Activated CD4-positive, CD25-positive, alpha-beta regulatory T cell treated with anti-CD3 and anti-CD28 coated beads, Interleukin-2, amount 50 U/mL, for 16 hours (primary cell): Measurements from ENCODE around the gene HTRA1.

Experiments used
- DNase-seq: peaks from one replicate; pipeline ENCODE4 v3.0.0-alpha.2; 2020; ENCODE audit warnings: low read depth, low spot score

The HTRA1 gene

GRCh38 chr10:122454603-122455080, 6.7 kb upstream of the HTRA1 start, which contains the start of gene ARMS2:
Gene ARMS2 (plus strand): TSS chr10:122454653. CDS start chr10:122454728, 75 bp downstream.
- no peak for DNase-seq

DNA sequence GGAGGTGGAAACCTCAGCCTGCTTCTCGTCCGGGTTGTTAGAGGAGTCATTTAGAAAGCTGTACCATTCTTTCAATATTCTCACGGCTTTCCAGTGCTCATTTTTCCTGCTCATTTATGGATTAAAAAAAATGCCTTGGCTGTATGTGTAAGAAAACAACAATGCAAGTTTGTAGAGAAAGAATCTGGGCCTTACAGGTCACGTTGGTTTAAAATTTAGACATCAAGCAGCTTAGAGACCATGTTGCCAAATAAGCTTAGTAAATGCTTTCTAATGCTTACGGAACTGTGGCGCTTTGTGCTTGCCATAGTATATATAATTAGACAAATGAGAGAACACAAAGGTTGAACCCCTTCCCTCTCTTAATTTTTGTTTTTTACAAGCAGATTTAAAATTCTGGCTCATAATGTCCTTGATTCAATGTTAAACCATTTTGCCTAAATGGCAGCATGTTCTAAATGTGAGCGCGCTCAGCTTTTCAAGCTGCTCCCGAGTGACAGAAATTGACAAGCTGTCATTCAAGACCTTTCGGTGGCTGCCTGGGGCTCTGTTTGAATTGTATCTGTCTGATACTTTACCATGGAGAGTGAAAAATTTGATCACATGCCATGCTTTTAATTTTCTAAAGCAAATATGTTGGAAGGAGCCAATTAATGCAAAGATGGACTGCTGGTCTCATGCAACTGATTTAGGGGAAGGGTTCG, 5.8 kb upstream of the HTRA1 start:
- no peak for DNase-seq

- no peak for DNase-seq
Observed at GRCh38 chr10:122457934-122458333, 3.4 kb upstream of the HTRA1 start.

DNA sequence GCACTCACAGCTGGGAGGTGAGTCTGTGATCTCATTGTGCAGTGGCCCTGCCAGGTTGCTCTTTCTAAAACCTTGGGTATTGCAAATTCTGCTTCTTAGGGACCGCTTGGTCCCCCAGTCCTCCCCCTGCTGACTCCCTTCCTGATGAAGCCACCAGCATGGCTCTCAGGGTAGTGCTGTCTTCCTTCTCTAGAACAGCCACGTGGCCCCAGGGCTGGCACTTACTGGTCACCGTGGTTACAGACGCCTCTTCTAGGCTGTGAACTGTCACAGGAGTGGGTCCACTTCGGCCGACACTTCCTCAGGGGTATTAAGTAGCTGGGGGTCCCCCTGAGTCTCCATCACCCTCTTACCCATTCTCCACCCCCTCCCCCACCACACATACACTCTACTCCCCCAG, 2.7 kb upstream of the HTRA1 start:
- no peak for DNase-seq

GRCh38 chr10:122459561-122460273, 1.6 kb upstream of the HTRA1 start:
- DNase-seq, result no peak

DNA sequence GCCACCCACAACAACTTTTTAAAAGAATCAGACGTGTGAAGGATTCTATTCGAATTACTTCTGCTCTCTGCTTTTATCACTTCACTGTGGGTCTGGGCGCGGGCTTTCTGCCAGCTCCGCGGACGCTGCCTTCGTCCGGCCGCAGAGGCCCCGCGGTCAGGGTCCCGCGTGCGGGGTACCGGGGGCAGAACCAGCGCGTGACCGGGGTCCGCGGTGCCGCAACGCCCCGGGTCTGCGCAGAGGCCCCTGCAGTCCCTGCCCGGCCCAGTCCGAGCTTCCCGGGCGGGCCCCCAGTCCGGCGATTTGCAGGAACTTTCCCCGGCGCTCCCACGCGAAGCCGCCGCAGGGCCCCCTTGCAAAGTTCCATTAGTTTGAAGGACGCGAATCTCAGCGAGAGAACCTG, 461 bp upstream of the HTRA1 start:
- DNase-seq, result no peak

GRCh38 chr10:122461729-122462532, 578 bp downstream of the HTRA1 start:
- DNase-seq, result no peak

DNA sequence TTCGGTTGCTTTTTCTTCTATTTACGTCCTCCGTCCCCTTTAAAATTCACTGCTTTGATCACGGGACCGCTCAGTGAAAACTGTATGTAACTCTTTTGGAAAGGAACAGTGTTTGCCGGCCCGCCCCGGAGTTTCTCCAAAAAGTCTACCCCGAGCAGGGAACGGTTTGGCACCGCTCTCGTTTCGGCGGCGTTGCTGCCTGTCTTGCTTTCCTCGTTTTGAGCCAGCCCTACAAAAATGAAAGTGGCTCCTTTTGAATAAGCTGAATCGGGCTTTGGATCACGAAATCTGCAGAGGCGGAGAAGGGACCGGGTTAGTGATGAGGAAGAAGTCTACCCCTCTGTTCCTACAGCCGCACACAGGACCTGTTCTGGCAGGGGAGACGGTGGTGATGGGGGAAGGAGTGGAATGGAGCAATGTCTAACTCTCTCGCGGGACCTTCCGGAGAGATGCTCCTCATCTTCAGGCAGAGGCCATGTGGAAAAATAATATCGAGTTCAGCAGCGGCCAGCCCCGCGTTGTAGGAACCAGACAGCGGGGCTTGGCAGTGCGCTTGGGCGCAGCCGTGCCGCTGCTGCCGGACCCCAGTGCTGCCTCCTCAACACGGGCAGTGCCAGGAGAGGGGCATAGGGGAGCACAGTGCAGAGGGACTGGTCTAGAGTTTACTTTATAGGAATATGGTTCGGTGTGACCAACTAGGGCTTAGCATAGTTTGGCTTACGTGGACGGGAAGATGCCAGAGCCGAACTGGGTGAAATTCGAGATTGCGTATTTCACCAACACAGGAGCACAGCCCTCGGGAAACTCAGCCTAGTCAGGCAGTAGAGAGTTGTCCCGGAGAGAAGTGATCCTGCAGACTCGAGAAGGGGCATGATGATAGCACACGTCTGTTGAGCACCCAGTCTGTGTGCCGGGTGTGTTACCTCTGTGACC, 1.4 kb downstream of the HTRA1 start:
- no peak for DNase-seq

- DNase-seq, result no peak
Observed at GRCh38 chr10:122463466-122464249, 2.3 kb downstream of the HTRA1 start.

DNA sequence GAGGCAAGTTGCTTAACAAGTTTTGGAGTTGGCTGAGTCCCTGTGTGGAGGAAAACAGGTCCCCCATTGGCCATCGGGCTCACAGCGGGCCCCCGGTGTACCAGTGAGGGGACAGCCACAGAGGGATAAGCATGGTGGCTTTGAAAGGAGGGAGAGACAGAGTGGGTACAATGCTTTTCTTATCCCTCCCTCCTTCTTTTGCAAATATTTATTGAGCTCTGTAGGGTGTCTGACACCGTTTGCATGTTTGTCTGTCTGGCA, 2.8 kb downstream of the HTRA1 start:
- no peak for DNase-seq

DNA sequence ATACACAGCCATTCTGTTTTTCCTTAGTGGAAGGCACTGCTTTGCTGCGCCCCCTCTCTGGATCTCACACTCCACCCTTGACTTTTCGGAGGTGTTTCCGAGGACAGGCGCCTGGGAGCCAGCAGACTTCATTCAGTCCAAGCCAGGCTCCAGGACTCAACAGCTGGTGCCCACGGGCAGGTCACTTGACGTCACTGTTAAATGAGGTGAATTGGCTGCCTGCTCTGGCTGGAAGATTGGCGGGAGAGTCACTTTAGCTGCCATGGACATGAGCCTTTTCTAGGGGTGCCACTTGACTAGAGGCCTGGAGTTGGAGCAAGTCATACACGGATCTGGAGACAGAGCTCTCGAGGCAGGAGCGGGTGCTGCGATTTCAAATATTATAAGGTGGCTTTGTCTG, 3.2 kb downstream of the HTRA1 start:
- no peak for DNase-seq

DNA sequence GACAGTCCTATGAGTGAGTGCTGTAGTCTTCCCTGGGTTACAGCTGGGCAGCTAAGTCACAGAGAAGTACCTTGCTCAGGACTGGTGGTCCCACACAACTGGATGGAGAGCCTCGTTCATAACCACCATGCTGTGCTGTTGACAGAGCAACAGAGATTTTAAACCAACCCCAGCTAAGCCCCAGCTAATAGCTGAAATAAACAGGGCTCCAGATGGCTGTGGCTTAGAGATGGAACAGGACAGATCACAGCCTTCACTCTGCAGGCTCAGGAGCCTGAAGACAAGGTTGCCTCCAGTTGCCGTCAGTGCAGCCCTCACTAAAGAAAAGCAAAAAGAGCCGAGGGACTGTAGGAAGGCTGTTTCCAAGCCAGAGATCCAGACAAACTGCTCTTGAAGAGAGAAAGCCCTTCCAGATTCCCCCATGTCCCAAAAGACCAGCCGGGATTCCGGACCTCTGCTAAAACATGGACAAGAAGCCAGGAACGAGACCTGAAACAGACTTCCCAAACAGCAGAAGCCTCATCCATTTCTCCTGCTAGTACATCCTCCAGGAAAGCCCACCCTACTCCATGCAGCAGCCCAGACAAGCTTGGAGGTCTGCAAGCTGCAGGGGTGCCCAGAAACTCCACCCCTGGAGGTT, 4.2 kb downstream of the HTRA1 start:
- no peak for DNase-seq

GRCh38 chr10:122466951-122467381, 5.6 kb downstream of the HTRA1 start:
- DNase-seq, result no peak

GRCh38 chr10:122467701-122468100, 6.3 kb downstream of the HTRA1 start:
- no peak for DNase-seq

DNA sequence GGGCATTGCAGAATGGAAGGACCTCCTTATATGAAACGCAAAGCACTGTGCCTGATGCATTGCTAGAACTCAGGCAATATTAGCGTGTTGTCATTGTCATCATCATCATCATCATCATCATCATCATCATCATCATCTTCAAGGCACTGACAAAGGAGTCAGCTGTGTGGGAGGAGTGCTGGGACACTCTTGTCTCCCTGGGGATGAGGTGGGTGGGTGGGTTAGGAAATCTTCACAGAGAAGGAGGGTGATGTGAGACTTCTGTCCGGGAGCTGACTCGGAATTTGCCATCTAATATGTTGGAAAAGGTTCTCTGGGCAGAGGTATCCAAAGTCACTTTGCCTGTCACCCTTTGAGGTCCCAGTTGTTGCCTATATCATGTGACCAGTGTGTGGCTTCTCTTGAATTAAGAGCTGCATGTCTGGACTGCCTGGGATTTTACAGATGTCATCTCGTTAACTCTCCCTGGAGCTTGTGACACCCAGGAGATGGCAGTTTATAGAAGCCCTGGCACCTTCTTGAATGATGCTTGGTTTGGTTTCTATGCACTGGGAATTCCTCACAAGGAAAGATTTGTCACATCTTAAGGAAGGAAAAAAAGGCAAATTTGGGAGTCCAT, 7.1 kb downstream of the HTRA1 start:
- no peak for DNase-seq

DNA sequence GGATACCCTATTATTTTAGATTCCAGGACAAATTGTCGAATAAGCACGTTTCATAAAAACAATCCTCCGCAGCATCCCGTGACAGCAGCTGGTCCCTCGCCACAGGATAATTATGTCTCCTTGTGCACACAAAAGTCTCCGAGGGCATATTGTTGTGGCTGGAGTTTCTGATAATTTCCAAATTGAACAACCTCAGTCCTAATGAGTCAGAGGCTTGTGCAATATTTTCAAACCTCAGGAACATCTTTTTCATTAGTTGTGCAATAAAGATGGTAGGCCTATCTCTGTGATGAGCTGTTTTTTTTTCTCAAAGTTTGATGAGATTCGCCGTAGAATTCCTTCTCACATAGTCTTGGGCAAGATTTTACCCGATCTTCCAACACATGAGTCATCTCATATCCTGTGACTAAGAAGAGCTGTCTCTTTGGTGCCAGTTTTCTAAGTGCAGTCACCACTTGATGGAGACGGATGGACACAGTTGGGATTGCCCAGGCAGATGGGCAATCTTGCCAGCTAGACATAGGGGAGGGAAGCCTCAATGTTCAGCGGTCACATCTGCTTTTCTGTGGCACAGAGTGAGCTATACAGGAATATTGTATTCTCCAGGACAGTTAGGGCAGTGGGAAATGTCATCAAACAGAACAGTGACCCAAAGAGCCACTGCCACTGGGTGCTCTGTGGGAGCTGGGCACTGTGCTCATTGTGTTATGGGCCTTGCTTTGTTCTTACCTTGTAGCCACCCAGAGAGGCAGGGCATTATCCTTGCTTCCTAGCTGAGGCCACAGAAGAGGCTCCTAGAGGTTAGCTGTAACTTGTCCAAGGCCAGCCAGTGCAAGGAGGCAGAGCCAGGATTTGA, 7.8 kb downstream of the HTRA1 start:
- no peak for DNase-seq

DNA sequence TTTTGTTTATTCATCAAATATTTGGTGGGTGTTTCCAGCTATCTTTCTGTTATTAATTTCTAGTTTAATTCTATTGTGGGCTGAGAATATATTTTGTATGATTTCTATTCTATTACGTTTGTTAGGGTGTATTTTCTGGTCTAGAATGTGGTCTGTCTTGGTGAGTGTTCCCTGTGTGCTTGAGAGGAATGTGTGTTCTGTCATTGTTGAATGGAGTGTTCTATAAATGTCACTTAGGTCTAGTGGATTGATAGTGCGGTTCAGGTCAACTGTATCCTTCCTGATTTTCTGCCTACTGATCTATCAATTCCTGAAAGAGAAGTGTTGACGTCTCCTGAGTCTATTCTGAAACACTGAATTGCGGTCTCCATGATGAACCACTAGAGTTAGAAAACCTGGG, 8.5 kb downstream of the HTRA1 start:
- DNase-seq, result no peak

DNA sequence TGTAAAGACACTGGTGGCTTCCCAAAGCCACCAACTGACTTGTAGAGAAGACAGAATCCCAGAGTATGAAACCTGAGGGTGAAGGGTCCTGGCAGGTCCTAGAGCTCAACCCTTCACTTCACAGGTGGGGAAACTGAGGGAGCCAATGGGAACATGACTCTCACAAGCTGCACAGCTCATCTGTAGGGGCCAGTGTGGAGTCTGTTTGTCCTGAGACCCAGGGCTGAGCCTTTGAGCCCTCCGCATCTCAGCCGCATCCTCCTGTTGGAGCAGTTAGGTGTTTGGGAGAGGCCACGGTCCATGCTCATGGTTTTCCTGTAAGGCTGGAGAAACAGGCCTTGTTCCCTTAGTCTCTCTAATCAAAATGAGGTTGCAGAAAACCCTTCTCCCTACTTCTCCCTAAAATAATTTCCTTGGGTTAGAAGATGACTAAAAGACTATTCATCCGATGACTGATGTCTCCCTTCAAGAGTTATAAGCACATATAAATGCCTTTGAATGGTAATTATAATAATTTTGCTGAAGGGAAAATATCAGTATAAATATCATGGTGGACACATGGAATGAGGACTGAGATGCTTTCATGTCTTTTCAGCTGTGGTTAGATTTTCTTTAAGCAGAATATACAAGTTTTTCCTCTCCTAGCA, 10.3 kb downstream of the HTRA1 start:
- DNase-seq, result no peak
